Left colon (tissue), 2 donors: Measurements from ENCODE around the gene DLG3. TPM values are rescaled to one million over a fixed set of nuclear protein-coding genes. Genes with fewer than 3 reads are reported as not detected.
"Not testable (repeated sequence)": the region's sequence is repeated elsewhere in the genome, so short reads cannot be mapped to it uniquely, and the experiment has no call there.

ENCODE experiments used
- ATAC-seq: fragments of 200-7000 bp; cut with Tn5 transposase; one replicate; pipeline ENCODE4 v1.9.1; 2020; ENCODE audit warnings: mild to moderate bottlenecking, moderate library complexity
- DNase-seq, 2 donors: peaks; one replicate each; pipeline ENCODE4 v3.0.0-alpha.2; 2020
- intact Hi-C, 2 donors: fragments of 100-400 bp; cut with DNase I in 1 of 2; cut with micrococcal nuclease in 1 of 2; formaldehyde crosslinking; loops; one replicate each; pipeline versions ENCODE4 v1.11.2 to v1.14.0; 2022; cut with DNase I, micrococcal nuclease
- long read RNA-seq: library from polyadenylated mRNA; unstranded; transcript quantifications from one replicate; pipeline ENCODE4 v2.0.0, GENCODE V29; 2021
- total RNA-seq, 2 donors: library from RNA; stranded (reverse); fragmentation: NEBNext Ultra II Directional; extraction: Animal tissue kit (Norgen Biotek cat#: 25700); gene quantifications; one replicate each; pipeline ENCODE4 v1.2.1, GENCODE V29; 2021
- donor health status: DM: no; HTN: no; CAD: no.
- donor health status: DM: yes; HTN: yes; CAD: no.

The DLG3 gene
- 10 to 100 TPM; 69.6 to 88.9 TPM for total RNA-seq
- long read RNA-seq, full-length matches to known transcripts: 27 of 69 reads
- long read RNA-seq, partial matches to known transcripts: 21 of 69 reads
- long read RNA-seq, other reads (novel, unspliced or antisense): 21 of 69 reads

DNA sequence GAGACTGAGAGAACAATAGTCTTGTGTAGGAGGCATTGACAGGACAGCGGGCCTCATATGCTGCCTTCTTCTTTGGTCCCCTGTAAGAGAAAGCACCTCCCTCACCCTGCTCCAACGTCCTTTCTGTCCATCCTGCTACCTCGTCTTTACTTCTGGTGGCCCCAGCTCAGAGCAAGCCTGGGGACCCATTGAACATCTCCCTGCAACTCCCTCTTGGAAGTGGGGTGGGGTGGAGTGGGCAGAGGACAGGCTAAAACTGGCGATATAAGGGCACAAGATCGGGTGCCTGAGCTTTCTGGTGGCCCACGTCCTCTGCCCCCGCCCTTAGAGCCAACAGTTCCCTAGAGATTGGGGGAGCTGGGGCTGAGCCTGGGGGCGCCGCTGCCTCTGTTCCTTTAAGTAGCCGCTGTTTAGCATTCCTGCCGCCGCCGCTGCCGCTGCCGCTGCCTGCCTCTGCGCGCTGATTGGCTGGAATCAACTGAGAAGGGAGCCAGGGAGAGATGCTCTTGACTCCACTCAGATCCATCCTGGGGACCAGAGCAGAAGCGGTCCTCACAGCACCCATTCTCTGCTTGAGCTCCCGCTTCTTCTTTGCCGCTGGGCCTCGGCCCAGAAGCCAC is at the start of gene DLG3:
DLG3 (plus strand) TSS at position 510 of the 620 bp plus-strand sequence. CDS start 367 bp downstream, outside the sequence.
- intact Hi-C loops: no loop called here
- DNase-seq (no peak), ATAC-seq (peak; percentile 28)

DNA sequence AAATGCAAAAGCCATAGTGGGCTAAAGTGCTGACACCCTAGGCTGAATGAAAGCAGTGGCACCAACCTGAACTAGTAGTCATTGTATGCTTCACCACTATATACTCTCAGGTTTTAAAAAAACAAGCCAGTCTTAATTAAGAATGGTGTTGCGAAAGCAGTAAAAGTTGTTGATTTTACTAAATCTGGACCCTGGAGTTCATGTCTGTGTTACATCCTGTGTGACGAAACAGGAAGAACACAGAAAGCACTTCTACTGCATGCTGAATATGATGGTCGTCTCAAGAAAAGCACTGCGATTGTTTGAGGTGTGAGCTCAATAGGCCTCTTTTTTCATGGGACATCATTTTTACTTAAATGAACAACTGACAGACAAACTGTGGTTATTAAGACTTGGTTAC is 45.7 kb upstream of the DLG3 start:
- ATAC-seq: no peak
- no peak for DNase-seq
- intact Hi-C loops: no loop called here

DNA sequence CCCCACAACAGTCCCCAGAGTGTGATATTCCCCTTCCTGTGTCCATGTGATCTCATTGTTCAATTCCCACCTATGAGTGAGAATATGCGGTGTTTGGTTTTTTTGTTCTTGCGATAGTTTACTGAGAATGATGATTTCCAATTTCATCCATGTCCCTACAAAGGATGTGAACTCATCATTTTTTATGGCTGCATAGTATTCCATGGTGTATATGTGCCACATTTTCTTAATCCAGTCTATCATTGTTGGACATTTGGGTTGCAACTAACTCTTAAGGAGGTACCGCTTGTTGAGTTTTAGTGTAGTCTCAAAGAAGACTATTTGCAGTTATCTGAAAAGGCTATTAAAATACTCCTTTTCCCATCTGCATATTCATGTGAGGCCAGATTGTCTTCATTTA is 44.5 kb upstream of the DLG3 start:
- intact Hi-C loops, DNase-seq, ATAC-seq: not testable (repeated sequence)

DNA sequence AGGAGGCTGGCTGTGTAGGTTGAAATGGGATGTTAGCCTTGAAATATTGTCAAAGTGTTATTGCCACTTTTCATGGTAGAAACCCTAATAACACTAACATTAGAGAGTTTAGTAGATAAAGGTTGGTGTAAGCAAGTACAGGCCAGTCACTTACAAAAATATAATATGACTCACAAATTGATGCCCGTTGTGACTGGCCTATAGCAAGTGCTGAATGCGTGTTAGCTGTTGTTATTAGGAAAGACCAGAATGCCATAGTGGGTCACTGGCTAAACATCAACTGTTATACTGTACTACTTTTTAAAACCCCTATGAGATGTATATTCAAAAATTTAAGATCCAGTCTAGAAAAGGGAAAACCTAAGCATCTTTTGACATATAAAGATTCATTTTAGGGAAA is 41.9 kb upstream of the DLG3 start:
- DNase-seq: no peak
- intact Hi-C loops: no loop called here
- no peak for ATAC-seq

DNA sequence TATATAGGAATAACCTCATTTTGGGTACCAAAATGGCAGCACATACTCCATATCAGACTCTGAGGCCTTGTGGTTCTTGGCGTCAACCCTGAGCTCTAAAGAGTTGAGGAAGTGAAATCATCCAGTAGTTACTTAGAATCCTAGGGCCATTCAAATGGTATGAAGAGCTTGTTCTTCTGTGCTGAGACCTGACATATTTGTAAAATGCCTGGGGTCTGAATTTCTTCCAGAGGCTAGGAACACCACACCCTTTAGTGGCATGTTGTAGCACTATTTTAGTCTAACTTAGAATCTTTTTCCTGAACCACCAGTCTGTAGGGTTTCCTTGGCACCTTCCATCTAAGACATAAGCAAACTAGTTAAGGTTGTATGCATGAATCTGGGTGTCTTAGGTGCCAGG is 39.6 kb upstream of the DLG3 start:
- DNase-seq (no peak), ATAC-seq (no peak)
- intact Hi-C loops: no loop called here

DNA sequence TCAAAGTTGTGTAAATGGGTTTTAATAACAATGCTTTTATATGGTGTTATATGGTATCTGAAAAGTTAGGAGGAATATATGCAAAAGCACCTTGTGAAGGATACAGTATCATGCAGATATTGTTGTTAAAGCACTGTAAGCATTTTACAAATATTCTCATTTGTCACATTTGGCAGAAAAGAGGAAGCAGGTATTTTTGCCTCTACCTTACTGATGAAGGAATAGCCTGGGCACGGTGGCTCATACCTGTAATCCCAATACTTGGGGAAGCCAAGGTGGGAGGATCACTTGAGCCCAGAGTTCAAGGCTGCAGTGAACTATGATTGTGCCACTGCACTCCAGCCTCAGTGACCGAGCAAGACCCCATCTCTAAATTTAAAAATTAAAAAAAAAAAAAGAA is 33.7 kb upstream of the DLG3 start:
- intact Hi-C loops: no loop called here
- DNase-seq: no peak
- ATAC-seq: no peak

DNA sequence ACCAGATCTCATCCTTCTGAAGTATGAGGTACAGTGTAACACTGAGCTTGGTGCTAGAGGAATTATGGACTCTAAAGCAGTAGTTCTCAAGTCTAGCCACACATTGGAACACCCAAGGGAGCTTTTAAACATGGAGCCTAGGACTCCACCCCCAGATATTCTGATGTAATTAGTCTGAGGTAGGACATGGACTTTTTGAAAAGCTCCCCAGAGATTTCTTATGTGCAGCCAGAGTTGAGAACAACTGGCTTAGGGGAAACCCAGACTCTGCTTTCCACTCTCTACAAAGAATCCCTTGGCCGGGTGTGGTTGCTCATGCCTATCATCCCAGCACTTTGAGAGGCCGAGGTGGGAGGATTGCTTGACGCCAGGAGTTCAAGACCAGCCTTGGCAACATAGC is 33.2 kb upstream of the DLG3 start:
- intact Hi-C loops: no loop called here
- DNase-seq (no peak), ATAC-seq (no peak)

DNA sequence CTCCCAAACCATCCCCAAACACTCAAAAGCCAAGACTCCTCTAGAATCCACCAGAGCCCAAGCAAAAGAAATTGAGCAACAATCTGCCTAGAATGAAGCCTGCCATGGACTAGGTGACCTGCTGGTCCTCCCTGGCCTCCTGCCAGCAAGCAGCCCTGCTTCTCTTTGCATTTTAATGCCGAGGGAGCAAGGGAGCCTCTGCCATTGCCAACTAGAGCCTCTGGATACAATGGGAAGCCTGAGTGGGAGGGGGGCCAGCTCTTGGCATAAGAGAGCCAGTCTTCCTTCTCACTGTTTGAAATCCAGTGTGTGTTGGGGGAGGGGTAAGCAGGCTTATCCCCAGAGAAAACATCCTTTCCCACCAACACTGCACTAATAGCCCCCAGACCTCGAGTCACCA is 23.0 kb upstream of the DLG3 start:
- ATAC-seq (no peak), DNase-seq (no peak)
- intact Hi-C loops: loop anchor here in 1 of 2 donors (10.0 kb wide), 1 partner anchor 287 kb away; the partner anchor contains the start of gene IGBP1

DNA sequence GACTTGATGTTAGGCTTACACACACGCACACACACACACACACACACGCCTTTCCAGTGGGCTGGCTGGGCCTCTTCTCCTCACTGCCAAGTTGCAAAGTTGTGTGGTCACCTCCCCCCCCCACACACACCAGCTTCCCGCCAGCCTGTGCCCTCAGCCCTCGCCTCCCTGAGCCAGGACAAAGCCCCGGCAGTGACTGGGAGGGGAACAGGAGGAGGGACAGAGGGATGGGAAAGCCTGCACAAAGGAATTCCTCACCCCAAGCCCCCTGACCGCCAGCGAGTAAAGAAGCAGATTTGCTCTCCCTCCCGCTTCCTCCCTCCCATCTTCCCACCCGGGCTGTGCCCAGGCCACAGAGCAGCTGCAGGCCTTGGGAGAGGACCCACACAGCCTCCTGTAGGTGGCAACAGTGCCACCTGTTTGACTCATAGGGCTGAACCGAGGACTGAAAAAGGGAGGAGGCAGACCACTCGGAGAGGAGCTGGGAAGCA is 21.7 kb upstream of the DLG3 start, which contains the start of gene GDPD2:
GDPD2 (plus strand) TSS at position 464 of the 491 bp plus-strand sequence. CDS start 1,671 bp downstream, outside the sequence.
- intact Hi-C loops: loop anchor here in 1 of 2 donors (10.0 kb wide), 1 partner anchor 288 kb away; the partner anchor contains the start of gene IGBP1
- peak in 1 of 2 donors; percentile 38 for DNase-seq
- peak; percentile 90 for ATAC-seq

DNA sequence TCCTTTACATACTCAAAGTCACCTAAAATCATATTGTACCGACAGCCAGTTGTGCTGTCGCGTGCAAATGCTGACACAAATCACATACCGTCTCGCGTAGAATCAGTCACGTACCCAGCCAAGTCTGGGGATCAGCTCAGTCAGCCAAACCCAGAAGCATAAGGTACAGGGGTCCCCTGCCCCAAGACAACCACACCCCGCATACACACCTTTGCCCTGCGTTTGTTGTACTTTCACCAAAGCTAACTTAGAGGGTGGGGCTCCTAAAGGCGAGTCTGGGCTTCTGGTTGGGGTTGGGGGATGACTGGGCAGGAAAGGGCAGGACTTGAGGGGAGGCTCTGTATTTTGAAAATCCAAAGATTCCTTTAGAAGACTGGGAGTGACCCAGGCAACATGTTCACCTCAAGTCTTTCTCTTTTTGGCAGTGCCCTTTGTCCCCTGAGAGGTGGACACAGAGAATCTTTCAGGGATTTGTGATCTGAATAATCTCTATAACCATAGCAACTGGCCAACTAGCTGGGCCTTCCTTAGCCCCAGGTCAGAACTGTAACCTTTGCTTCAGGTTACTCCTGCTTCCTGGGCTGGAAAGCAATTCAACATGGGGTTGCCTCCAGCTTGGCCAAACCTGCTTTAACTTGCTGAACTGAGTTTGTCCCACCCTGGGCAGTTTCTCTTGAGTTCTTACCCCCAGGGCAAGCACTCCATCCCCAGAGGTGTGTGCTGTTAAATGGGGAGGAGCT is 20.5 kb upstream of the DLG3 start:
- DNase-seq (no peak), ATAC-seq (peak; percentile 67)
- intact Hi-C loops: loop anchor here in 1 of 2 donors (10.0 kb wide), 1 partner anchor 289 kb away; the partner anchor contains the start of gene IGBP1

DNA sequence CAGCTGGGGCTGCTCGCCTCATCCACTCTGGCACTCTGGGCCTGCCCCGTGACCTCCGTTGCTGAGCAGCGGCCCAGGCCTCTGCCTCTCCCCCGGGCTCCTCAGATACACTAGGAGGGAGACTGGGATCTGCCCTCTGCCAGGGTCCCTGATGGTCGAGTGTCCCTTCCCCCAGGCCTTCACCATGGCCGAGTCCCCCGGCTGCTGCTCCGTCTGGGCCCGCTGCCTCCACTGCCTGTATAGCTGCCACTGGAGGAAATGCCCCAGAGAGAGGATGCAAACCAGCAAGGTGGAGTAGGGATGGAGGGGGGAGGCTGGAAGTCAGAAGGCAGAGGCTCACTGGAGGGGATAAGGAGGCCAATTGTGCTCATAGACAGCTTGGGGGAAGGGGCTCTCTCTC is 19.8 kb upstream of the DLG3 start:
- ATAC-seq: no peak
- intact Hi-C loops: loop anchor here in 1 of 2 donors (10.0 kb wide), 1 partner anchor 290 kb away; the partner anchor contains the start of gene IGBP1
- no peak for DNase-seq

DNA sequence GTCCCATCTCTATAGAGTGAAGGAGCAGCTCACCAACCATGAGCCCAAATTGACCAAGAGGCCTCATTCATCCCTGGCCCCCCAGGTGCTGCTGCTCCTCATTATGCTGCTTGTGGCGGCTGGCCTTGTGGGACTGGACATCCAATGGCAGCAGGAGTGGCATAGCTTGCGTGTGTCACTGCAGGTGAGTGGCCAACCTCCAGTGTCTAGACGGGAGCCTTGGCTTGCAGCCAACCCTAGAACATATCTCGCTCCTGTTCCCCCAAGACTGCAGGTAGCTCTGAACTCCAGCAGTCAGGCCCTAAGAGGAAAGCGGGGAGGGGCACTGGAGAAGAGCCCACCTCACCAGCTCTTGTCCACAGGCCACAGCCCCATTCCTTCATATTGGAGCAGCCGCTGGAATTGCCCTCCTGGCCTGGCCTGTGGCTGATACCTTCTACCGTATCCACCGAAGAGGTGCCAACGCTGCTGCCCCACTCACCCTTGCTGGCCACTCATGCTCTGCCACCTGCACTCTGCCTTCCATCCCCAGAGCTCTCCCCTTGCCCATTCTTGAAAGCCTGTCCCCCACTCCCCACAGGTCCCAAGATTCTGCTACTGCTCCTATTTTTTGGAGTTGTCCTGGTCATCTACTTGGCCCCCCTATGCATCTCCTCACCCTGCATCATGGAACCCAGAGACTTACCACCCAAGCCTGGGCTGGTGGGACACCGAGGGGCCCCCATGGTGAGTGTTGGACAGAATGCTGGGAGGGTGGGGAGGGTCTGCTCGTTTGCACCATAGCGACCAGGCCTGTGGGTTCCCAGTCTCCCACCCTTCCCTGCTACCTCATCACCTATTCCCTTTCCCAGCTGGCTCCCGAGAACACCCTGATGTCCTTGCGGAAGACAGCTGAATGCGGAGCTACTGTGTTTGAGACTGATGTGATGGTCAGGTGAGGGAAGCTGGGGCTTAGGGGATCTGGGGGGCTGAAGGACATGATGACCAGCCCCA is 18.1 kb upstream of the DLG3 start:
- ATAC-seq (no peak), DNase-seq (no peak)
- intact Hi-C loops: loop anchor here in 1 of 2 donors (10.0 kb wide), 1 partner anchor 292 kb away; the partner anchor contains the start of gene IGBP1

DNA sequence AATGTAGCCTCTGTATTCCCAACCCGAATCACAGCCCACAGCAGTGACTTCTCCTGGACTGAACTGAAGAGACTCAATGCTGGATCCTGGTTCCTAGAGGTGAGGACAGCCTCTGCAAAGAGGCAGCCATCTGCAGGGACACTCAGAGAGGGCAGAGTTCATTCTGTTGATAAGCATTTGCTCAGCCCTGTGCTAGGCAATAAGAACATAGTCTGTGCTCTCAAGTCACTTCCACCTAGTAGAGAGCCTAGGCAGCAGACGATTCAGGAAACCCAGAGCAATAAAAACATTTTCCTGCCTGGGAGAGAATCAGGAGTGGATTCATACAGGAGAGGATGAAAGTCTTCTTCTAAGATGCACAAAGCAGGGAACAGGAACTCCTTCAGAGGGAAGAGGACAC is 17.3 kb upstream of the DLG3 start:
- intact Hi-C loops: loop anchor here in 1 of 2 donors (10.0 kb wide), 1 partner anchor 293 kb away; the partner anchor contains the start of gene IGBP1
- ATAC-seq (peak; percentile 66), DNase-seq (no peak)

DNA sequence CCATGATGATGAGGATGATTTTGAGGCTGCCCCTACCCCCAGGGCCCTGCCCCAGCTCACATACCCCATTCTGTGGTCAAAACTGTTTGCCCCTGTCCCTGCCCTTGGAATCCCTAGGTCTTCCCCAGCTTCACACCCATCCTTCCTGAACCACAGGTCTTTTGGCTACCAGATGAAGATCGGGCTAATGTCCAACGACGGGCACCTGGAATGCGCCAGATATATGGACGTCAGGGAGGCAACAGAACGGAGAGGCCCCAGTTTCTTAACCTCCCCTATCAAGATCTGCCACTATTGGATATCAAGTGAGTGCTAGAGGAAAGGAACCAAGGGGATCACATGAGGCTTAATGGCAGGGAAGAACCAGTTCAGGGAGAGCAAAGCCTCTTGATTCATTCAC is 14.9 kb upstream of the DLG3 start:
- intact Hi-C loops: loop anchor here in 1 of 2 donors (10.0 kb wide), 1 partner anchor 295 kb away; the partner anchor contains the start of gene IGBP1
- DNase-seq (no peak), ATAC-seq (no peak)

DNA sequence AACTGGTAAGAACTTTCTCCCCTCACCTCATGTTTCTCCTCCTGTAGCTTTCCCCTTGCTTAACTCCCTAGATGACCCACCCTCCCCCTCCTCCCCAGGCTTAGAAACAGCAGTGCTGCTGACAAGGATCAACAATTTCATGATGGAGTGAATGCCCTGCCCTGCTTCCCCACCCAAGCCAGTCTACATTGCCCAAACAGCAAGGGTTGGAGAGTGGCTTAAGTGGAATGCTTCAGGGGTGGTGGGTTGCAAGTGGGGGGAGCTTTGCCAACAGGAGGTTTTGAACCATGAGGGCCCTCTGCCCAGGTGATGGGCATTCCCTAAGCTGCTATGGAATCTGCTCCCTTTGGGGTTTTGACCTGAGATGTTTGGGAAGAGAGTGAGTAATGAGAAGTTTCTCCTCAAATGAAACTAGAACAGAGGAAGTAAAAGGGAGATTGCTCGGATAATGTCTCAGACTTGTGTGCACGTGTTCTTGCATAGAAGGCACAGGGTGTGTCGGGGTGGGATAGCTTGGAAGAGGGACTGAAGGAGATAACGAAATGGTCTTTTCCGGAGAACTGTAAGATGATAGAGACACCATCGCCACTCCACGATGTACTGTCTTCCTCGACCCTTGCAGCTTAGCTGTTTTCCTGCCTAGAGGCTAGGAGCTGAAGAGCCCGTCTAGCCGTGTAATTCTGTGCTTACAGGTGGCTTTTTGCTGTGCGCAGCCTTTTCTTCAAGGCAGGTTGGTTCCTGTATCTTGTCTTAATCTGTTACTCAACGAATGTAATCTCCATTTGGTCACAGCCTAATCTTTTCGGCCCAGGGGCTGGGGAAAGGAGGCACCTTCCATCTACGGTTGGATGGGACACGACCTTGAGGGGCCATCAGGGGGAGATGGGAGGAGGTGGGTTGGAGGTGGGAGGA is 11.4 kb upstream of the DLG3 start:
- intact Hi-C loops: no loop called here
- ATAC-seq: no peak
- no peak for DNase-seq

DNA sequence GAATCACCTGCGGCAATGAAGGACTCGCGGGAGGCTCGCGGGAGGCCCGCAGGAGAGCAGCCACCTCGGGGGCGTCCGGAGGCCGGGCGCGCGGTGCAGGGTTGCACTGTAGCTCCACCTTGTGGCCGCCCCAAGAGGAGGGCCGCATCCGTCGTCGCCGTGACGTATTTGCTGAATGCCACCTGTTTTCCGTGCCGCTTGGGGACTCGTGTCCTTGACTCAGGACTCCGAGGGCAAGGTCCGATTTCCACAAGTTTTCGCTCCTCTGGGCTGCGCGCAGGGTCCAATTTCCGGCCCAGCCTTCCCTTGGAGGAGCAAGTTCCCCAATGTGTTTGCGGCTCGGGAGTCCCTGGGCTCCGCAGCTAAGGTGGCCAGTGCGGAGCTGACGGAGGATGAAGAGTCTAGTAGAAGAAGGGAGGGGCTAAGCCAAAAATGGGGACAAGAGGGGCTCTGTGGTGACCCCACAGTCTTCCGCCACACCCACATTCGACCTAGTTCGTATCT is 10.7 kb upstream of the DLG3 start:
- DNase-seq (peak; percentile 74 to 82), ATAC-seq (peak; percentile 79)
- intact Hi-C loops: no loop called here

DNA sequence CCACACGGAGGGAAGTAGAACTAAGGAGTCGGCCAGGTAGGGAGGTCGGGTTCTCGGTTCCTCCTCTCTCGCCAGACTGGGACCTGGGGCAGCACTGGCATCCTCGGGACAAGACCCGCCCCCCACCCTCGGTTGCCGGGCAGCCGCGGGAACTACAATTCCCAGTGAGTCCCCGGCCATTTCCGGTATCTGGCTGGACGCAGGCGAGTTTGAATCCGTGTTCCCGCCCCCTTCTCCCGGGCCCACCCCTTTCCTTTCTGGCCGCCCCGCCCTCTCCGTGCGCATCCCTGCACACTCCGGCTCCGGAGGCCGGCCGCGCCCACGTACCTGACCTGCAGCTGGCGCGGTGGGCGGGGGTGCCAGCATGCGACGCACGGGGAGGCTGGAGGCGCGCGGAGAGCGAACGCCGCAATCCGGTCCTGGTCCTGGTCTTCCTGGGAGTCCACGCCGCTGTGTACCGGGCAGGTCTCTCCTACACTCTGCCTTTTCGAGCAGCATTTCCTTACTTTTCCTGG is 10.2 kb upstream of the DLG3 start:
- ATAC-seq (peak; percentile 92), DNase-seq (peak; percentile 91 to 92)
- intact Hi-C loops: no loop called here
